ENCODE data around the gene CCT3. TPM values are rescaled to one million over a fixed set of nuclear protein-coding genes. Genes with fewer than 3 reads are reported as not detected.

CCT3 gene
- total and polyA plus RNA-seq, 10 donors: 73.7 to 129 (median 105) TPM

- 0 to 3% (median 1%) methylated on average over 15 to 17 of the region's 17 CpGs for WGBS, 5 donors
- H3K36me3 ChIP-seq: peaks cover 0 to 32% (median 5%) of the 10 kb centered on the region in 6 donors
- peaks cover 10 to 56% (median 34%) of the 10 kb centered on the region in 6 donors for H3K4me1 ChIP-seq
- intact Hi-C loops (cut with DNase I; ENCODE audit: low total_unique reads): no loop called here
- no peaks in the 10 kb centered on the region for H3K27me3 ChIP-seq (replicated peaks in 1 of 7)
- H3K9me3 ChIP-seq: no peaks in the 10 kb centered on the region
- TF ChIP-seq POLR2AphosphoS5 (IDR thresholded peaks at IDR 0.05) (peak; percentile 72 to 78 (median 75)), CTCF (IDR thresholded peaks at IDR 0.05 in 8 of 11, conservative IDR thresholded peaks at IDR 0.05 in 3 of 11) (no peak)
- peak within 1 kb of the TSS; percentile 50 to 93 (median 73) for H3K4me3 ChIP-seq
- DNase-seq: peak; percentile 90
- H3K27ac ChIP-seq: peak within 1 kb of the TSS; percentile 31 to 83 (median 62)
Observed at GRCh38 chr1:156295391-156295947, 42.6 kb downstream of the CCT3 start, which contains the start of gene GLMP. GLMP (minus strand) TSS chr1:156295679; CDS start chr1:156295645, 34 bp downstream.

GRCh38 chr1:156293895-156294294 is 44.2 kb downstream of the CCT3 start:
- Histone ChIP-seq H3K4me1 (peaks cover 10 to 58% (median 35%) of the 10 kb centered on the region in 6 donors), H3K27me3 (replicated peaks in 1 of 7) (no peaks in the 10 kb centered on the region), H3K4me3 (no peak overlapping the region), H3K36me3 (peaks cover 0 to 48% (median 10%) of the 10 kb centered on the region in 6 donors), H3K27ac (no peak overlapping the region), H3K9me3 (no peaks in the 10 kb centered on the region)
- intact Hi-C loops (cut with DNase I; ENCODE audit: low total_unique reads): no loop called here
- 76 to 91% (median 91%) methylated on average over 8 to 9 of the region's 9 CpGs for WGBS, 5 donors
- no peak for DNase-seq
- TF ChIP-seq CTCF (IDR thresholded peaks at IDR 0.05 in 8 of 11, conservative IDR thresholded peaks at IDR 0.05 in 3 of 11): no peak

- DNase-seq: no peak
- Histone ChIP-seq H3K27ac (no peak overlapping the region), H3K4me3 (no peak overlapping the region), H3K36me3 (peaks cover 0 to 57% (median 14%) of the 10 kb centered on the region in 6 donors), H3K4me1 (peaks cover 10 to 58% (median 35%) of the 10 kb centered on the region in 6 donors), H3K9me3 (no peaks in the 10 kb centered on the region), H3K27me3 (replicated peaks in 1 of 7) (no peaks in the 10 kb centered on the region)
- intact Hi-C loops (cut with DNase I; ENCODE audit: low total_unique reads): no loop called here
- 83 to 95% (median 91%) methylated on average over 5 to 8 of the region's 8 CpGs for WGBS, 5 donors
- no peak for TF ChIP-seq POLR2AphosphoS5 (IDR thresholded peaks at IDR 0.05)
- TF ChIP-seq POLR2A (IDR thresholded peaks at IDR 0.05): no peak
- no peak for TF ChIP-seq CTCF (IDR thresholded peaks at IDR 0.05 in 8 of 11, conservative IDR thresholded peaks at IDR 0.05 in 3 of 11)
Observed at GRCh38 chr1:156293098-156293434, 45.0 kb downstream of the CCT3 start.

- peaks cover 10 to 58% (median 35%) of the 10 kb centered on the region in 6 donors for H3K4me1 ChIP-seq
- peak overlapping the region in 7 of 8 donors; percentile 45 to 80 (median 71) for H3K27ac ChIP-seq
- no peaks in the 10 kb centered on the region for H3K9me3 ChIP-seq
- H3K36me3 ChIP-seq: peaks cover 0 to 71% (median 17%) of the 10 kb centered on the region in 6 donors
- H3K4me3 ChIP-seq: peak overlapping the region in 7 of 8 donors; percentile 6 to 63 (median 22)
- no peak for TF ChIP-seq CTCF (IDR thresholded peaks at IDR 0.05 in 8 of 11, conservative IDR thresholded peaks at IDR 0.05 in 3 of 11)
- TF ChIP-seq POLR2AphosphoS5 (IDR thresholded peaks at IDR 0.05): peak; percentile 70 to 82 (median 79)
- peak in 1 of 3 donors; percentile 3 for TF ChIP-seq POLR2A (IDR thresholded peaks at IDR 0.05)
- WGBS, 5 donors: 25 to 40% (median 33%) methylated on average over 31 to 37 of the region's 37 CpGs
- intact Hi-C loops (cut with DNase I; ENCODE audit: low total_unique reads): no loop called here
- DNase-seq: peak; percentile 92
- H3K27me3 ChIP-seq (replicated peaks in 1 of 7): no peaks in the 10 kb centered on the region
Observed at GRCh38 chr1:156291226-156292061, 46.6 kb downstream of the CCT3 start.
